IMR-90 (cell line): Measurements from ENCODE around the gene RIOK1. TPM values are rescaled to one million over a fixed set of nuclear protein-coding genes. Genes with fewer than 3 reads are reported as not detected.

Experiments used
- ATAC-seq: fragments of 200-7000 bp; cut with Tn5 transposase; 2 replicates; pipeline ENCODE4 v1.9.1; 2020; ENCODE audit warnings: low read depth, mild to moderate bottlenecking, moderate library complexity
- BruUV-seq: library from RNA; stranded (reverse); fragments of 400-500 nt; replicated peaks from 2 replicates; lab custom pipeline; 2021; lab: Mats Ljungman, UMichigan
- CTCF ChIA-PET: fragments of 300-600 bp; formaldehyde crosslinking; extraction: SDS; loops from one replicate; lab custom pipeline; 2021; ENCODE audit warnings: antibody characterized with exemption; lab: Yijun Ruan, JAX
- POLR2A ChIA-PET: fragments of 300-600 bp; sonication (Branson Sonifier 250); formaldehyde crosslinking; loops from one replicate; lab custom pipeline; 2022; ENCODE audit warnings: antibody characterized with exemption; ENCODE audit not compliant: unreplicated experiment; lab: Charles Lee
- DNase-seq: peaks from one replicate; pipeline ENCODE4 v3.0.0; 2013
- H2AFZ ChIP-seq: replicated peaks from 2 replicates; pipeline ENCODE3; 2013; ENCODE audit warnings: low read length, mild to moderate bottlenecking; ENCODE audit not compliant: poor library complexity
- H2AK5ac ChIP-seq: 2 replicates; pipeline ENCODE4 v1.6.1; 2013; ENCODE audit warnings: low read depth, low read length, inconsistent platforms
- H2AK9ac ChIP-seq: replicated peaks from 2 replicates; pipeline ENCODE3; 2013; ENCODE audit warnings: mild to moderate bottlenecking, low read depth, low read length, moderate library complexity; ENCODE audit not compliant: poor library complexity
- H2BK120ac ChIP-seq: 2 replicates; pipeline ENCODE4 v1.6.1; 2013; ENCODE audit warnings: low read depth, low read length, inconsistent platforms
- H2BK15ac ChIP-seq: 3 replicates; pipeline ENCODE4 v1.6.1; 2013; ENCODE audit warnings: low read depth, low read length, inconsistent platforms
- H2BK20ac ChIP-seq: 2 replicates; pipeline ENCODE4 v1.6.1; 2013; ENCODE audit warnings: low read depth, mild to moderate bottlenecking, inconsistent platforms, low read length, moderate library complexity
- H2BK5ac ChIP-seq: 2 replicates; pipeline ENCODE4 v1.6.1; 2013; ENCODE audit warnings: mild to moderate bottlenecking, low read depth, low read length, inconsistent platforms; ENCODE audit not compliant: poor library complexity, severe bottlenecking
- H3K14ac ChIP-seq: replicated peaks from 2 replicates; pipeline ENCODE4 v1.6.1; 2013; ENCODE audit warnings: low read depth, low read length, inconsistent platforms
- H3K18ac ChIP-seq: 2 replicates; pipeline ENCODE4 v1.6.1; 2013; ENCODE audit warnings: low read depth, low read length, control low read depth
- H3K23ac ChIP-seq: 2 replicates; pipeline ENCODE4 v1.6.1; 2013; ENCODE audit warnings: low read depth, low read length, inconsistent platforms
- H3K27ac ChIP-seq: 2 replicates; pipeline ENCODE4 v1.5.1; 2013; ENCODE audit warnings: mild to moderate bottlenecking, control low read depth, low read length; ENCODE audit not compliant: insufficient read depth
- H3K27me3 ChIP-seq: 2 replicates; pipeline ENCODE4 v1.6.1; 2013; ENCODE audit warnings: low read length; ENCODE audit not compliant: control insufficient read depth, insufficient read depth
- H3K36me3 ChIP-seq: 2 replicates; pipeline ENCODE4 v1.6.1; 2013; ENCODE audit warnings: low read length, mixed read lengths; ENCODE audit not compliant: control insufficient read depth, insufficient read depth
- H3K4ac ChIP-seq: 2 replicates; pipeline ENCODE4 v1.6.1; 2013; ENCODE audit warnings: low read depth, low read length, inconsistent platforms
- H3K4me1 ChIP-seq: 2 replicates; pipeline ENCODE4 v1.6.1; 2013; ENCODE audit warnings: low read length, mixed read lengths; ENCODE audit not compliant: control insufficient read depth, insufficient read depth
- H3K4me2 ChIP-seq: 2 replicates; pipeline ENCODE4 v1.6.1; 2013; ENCODE audit warnings: low read depth, mild to moderate bottlenecking, control low read depth, low read length, moderate library complexity
- H3K4me3 ChIP-seq: 2 replicates; pipeline ENCODE4 v1.5.1; 2013; ENCODE audit warnings: low read depth, mild to moderate bottlenecking, control low read depth, low read length, moderate library complexity; ENCODE audit not compliant: insufficient read depth
- H3K56ac ChIP-seq: 2 replicates; pipeline ENCODE4 v1.6.1; 2013; ENCODE audit warnings: low read length, inconsistent platforms; ENCODE audit not compliant: insufficient read depth; ENCODE audit errors: extremely low read depth
- H3K79me1 ChIP-seq, 2 experiments: 2 replicates each; pipeline ENCODE4 v1.6.1; 2013; ENCODE audit warnings: low read length in 2 of 2, inconsistent platforms in 1 of 2, low read depth in 1 of 2
- H3K9ac ChIP-seq: 2 replicates; pipeline ENCODE4 v1.6.1; 2013; ENCODE audit warnings: low read depth, low read length, control low read depth
- H3K9me1 ChIP-seq: 2 replicates; pipeline ENCODE4 v1.6.1; 2013; ENCODE audit warnings: low read length, inconsistent platforms; ENCODE audit not compliant: insufficient read depth
- H3K9me3 ChIP-seq: 2 replicates; pipeline ENCODE4 v1.6.1; 2013; ENCODE audit warnings: low read length; ENCODE audit not compliant: control insufficient read depth, insufficient read depth
- H4K20me1 ChIP-seq: 2 replicates; pipeline ENCODE4 v1.6.1; 2013; ENCODE audit warnings: low read length, inconsistent platforms; ENCODE audit not compliant: insufficient read depth
- H4K5ac ChIP-seq: 2 replicates; pipeline ENCODE4 v1.6.1; 2013; ENCODE audit warnings: mild to moderate bottlenecking, low read depth, low read length, control low read depth
- H4K8ac ChIP-seq, 2 experiments: 2 replicates each; pipeline ENCODE4 v1.6.1; 2013; ENCODE audit warnings: low read depth in 2 of 2, low read length in 2 of 2, control low read depth in 1 of 2, inconsistent platforms in 1 of 2
- H4K91ac ChIP-seq: 2 replicates; pipeline ENCODE4 v1.6.1; 2013; ENCODE audit warnings: low read depth, low read length, inconsistent platforms; ENCODE audit not compliant: insufficient read depth
- BHLHE40 ChIP-seq: fragments of 150-350 bp; IDR thresholded peaks from 2 replicates; pipeline ENCODE4 v1.6.1; 2016; ENCODE audit warnings: mild to moderate bottlenecking, low read depth, low read length
- CEBPB ChIP-seq: IDR thresholded peaks from 2 replicates; pipeline ENCODE4 v1.6.1; 2012; ENCODE audit warnings: low read depth, low read length, improper control_type of control experiment
- CTCF ChIP-seq: conservative IDR thresholded peaks from 2 replicates; pipeline ENCODE4 v1.5.1; 2012; ENCODE audit warnings: mild to moderate bottlenecking, low read depth, low read length, improper control_type of control experiment
- ELK1 ChIP-seq: fragments of 150-350 bp; IDR thresholded peaks from 2 replicates; pipeline ENCODE4 v1.6.1; 2016; ENCODE audit warnings: low read depth, mild to moderate bottlenecking, low read length, moderate library complexity, borderline replicate concordance
- FOS ChIP-seq: fragments of 150-350 bp; IDR thresholded peaks from 2 replicates; pipeline ENCODE4 v1.6.1; 2016; ENCODE audit warnings: low read depth, low read length
- MAFK ChIP-seq: IDR thresholded peaks from 2 replicates; pipeline ENCODE4 v1.6.1; 2012; ENCODE audit warnings: low read depth, low read length, improper control_type of control experiment
- MAZ ChIP-seq: IDR thresholded peaks from 2 replicates; pipeline ENCODE4 v1.6.1; 2012; ENCODE audit warnings: low read depth, mild to moderate bottlenecking, low read length, improper control_type of control experiment, moderate library complexity, borderline replicate concordance
- MXI1 ChIP-seq: IDR thresholded peaks from 2 replicates; pipeline ENCODE4 v1.6.1; 2012; ENCODE audit warnings: low read depth, mild to moderate bottlenecking, low read length, moderate library complexity, borderline replicate concordance
- NFE2L2 ChIP-seq: fragments of 150-350 bp; IDR thresholded peaks from 2 replicates; pipeline ENCODE4 v1.6.1; 2016; ENCODE audit warnings: low read depth, mild to moderate bottlenecking, low read length
- POLR2A ChIP-seq: IDR thresholded peaks from 2 replicates; pipeline ENCODE4 v1.6.1; 2012; ENCODE audit warnings: mild to moderate bottlenecking, low read depth, low read length
- RAD21 ChIP-seq: IDR thresholded peaks from 2 replicates; pipeline ENCODE4 v1.6.1; 2012; ENCODE audit warnings: low read length, improper control_type of control experiment
- RCOR1 ChIP-seq: IDR thresholded peaks from 2 replicates; pipeline ENCODE4 v1.6.1; 2012; ENCODE audit warnings: mild to moderate bottlenecking, low read length, improper control_type of control experiment; ENCODE audit not compliant: insufficient replicate concordance
- RFX5 ChIP-seq: IDR thresholded peaks from 2 replicates; pipeline ENCODE4 v1.8.0; 2012; ENCODE audit warnings: low read depth, mild to moderate bottlenecking, low read length, moderate library complexity
- SMC3 ChIP-seq: fragments of 150-350 bp; IDR thresholded peaks from 2 replicates; pipeline ENCODE4 v1.6.1; 2016; ENCODE audit warnings: low read depth, mild to moderate bottlenecking, antibody characterized with exemption, low read length, moderate library complexity
- USF2 ChIP-seq: fragments of 150-350 bp; IDR thresholded peaks from 2 replicates; pipeline ENCODE4 v1.6.1; 2017; ENCODE audit warnings: mild to moderate bottlenecking, antibody characterized with exemption, low read length, low read depth
- WGBS, 2 experiments: methylation state at CpG; one replicate each; pipeline versions ENCODE4 v1.1.5 to v1.1.7; 2013; ENCODE audit warnings: missing lambda C conversion rate in 2 of 2; ENCODE audit not compliant: insufficient read length in 1 of 2; ENCODE audit errors: extremely low coverage in 2 of 2; 5-methylcytosine and 5-hydroxymethylcytosine counted together
- dilution Hi-C: fragments of 300-500 bp; cut with HindIII; formaldehyde crosslinking; loops from one replicate; pipeline ENCODE4 v1.14.3; 2018; ENCODE audit warnings: low sequenced_read_pairs; ENCODE audit not compliant: unreplicated experiment
- in situ Hi-C: fragments of 300-500 bp; cut with MboI; formaldehyde crosslinking; loops from 3 replicates; pipeline ENCODE4 v1.14.3; 2019; ENCODE audit warnings: low sequenced_read_pairs, inconsistent platforms, mixed read lengths
- intact Hi-C: fragments of 100-400 bp; cut with micrococcal nuclease; formaldehyde crosslinking; loops from 2 replicates; pipeline ENCODE4 v1.10.0; 2022
- polyA plus RNA-seq, 3 experiments: library from polyadenylated mRNA; depleted of rRNA; stranded (reverse); fragments of >200 nt; gene quantifications; 2 replicates each; pipeline ENCODE4 v1.2.3, GENCODE V29; 2012; ENCODE audit warnings: low replicate concordance in 1 of 3
- total RNA-seq: library from RNA; depleted of rRNA; stranded (reverse); fragments of >200 nt; gene quantifications from 2 replicates; pipeline ENCODE4 v1.2.3, GENCODE V29; 2012

The RIOK1 gene
- total and polyA plus RNA-seq, 2 of the 4 experiments (the other 2 are of a cell fraction): 17.0 to 17.8 TPM

- H3K9me3 ChIP-seq: no peaks in the 10 kb centered on the region
- no peak for ATAC-seq
- H3K56ac ChIP-seq: no peak overlapping the region
- H3K36me3 ChIP-seq: no peaks in the 10 kb centered on the region
- H3K4me3 ChIP-seq: no peak overlapping the region
- H3K14ac ChIP-seq: no peak overlapping the region
- H3K79me1 ChIP-seq: no peaks in the 10 kb centered on the region
- 67% methylated on average over 2 of the region's 6 CpGs; no CpG with 5 or more reads in 1 of the 2 experiments for WGBS, 2 experiments
- H3K27me3 ChIP-seq: no peaks in the 10 kb centered on the region
- no peaks in the 10 kb centered on the region for H4K20me1 ChIP-seq
- POLR2A ChIA-PET: no interaction called here
- H4K5ac ChIP-seq: no peak overlapping the region
- H3K4ac ChIP-seq: no peak overlapping the region
- H3K9ac ChIP-seq: no peak overlapping the region
- peak overlapping the region; percentile 40 for H2AK9ac ChIP-seq
- H3K27ac ChIP-seq: no peak overlapping the region
- H2BK15ac ChIP-seq: no peak overlapping the region
- no peak overlapping the region for H4K91ac ChIP-seq
- H3K4me2 ChIP-seq: no peak overlapping the region
- dilution Hi-C loops: no loop called here
- TF ChIP-seq ELK1 (no peak), CTCF (no peak), SMC3 (no peak), BHLHE40 (no peak), POLR2A (no peak), MXI1 (no peak), NFE2L2 (no peak), FOS (no peak), RFX5 (no peak), MAFK (no peak), MAZ (no peak), CEBPB (no peak), USF2 (no peak), RCOR1 (no peak), RAD21 (no peak)
- no peak overlapping the region for H3K18ac ChIP-seq
- CTCF ChIA-PET: no interaction called here
- no peak overlapping the region for H2AFZ ChIP-seq
- no peak overlapping the region for H2BK5ac ChIP-seq
- no peak overlapping the region for H2AK5ac ChIP-seq
- DNase-seq: no peak
- H2BK120ac ChIP-seq: no peak overlapping the region
- H3K4me1 ChIP-seq: no peaks in the 10 kb centered on the region
- in situ Hi-C loops: no loop called here
- no TSS peak for BruUV-seq
- no peak overlapping the region for H4K8ac ChIP-seq
- no peaks in the 10 kb centered on the region for H3K9me1 ChIP-seq
- no peak overlapping the region for H3K23ac ChIP-seq
- no peak overlapping the region for H2BK20ac ChIP-seq
- intact Hi-C loops: no loop called here
Measured at GRCh38 chr6:7448232-7448631, 58.6 kb downstream of the RIOK1 start.
